ENCODE results near the gene SORBS1.
A peak's percentile ranks its signal among the peaks of the same experiment; 100 is the strongest.
"Not testable (repeated sequence)": the region's sequence is repeated elsewhere in the genome, so short reads cannot be mapped to it uniquely, and the experiment has no call there.

SORBS1 gene

DNA sequence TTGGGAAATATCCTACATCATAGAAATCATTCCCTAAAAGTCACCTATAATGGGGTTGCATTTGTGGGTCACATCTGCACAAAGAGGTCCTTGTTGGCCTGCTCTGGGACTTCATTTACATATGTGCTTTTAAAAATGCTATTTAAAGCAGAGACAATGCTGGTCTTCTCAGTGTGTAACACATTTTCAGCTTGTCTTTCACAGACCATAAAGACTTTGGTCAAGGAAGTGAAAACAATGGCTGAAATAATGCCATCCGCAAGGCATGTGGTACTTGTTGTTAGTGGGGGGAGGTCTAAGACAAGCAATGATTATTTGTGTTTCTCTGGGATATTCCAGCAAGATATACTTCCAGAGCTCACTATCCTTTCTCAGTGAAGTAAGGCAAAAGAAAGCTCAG is 185.8 kb downstream of the SORBS1 start:
- DNase-seq, result no peak

DNA sequence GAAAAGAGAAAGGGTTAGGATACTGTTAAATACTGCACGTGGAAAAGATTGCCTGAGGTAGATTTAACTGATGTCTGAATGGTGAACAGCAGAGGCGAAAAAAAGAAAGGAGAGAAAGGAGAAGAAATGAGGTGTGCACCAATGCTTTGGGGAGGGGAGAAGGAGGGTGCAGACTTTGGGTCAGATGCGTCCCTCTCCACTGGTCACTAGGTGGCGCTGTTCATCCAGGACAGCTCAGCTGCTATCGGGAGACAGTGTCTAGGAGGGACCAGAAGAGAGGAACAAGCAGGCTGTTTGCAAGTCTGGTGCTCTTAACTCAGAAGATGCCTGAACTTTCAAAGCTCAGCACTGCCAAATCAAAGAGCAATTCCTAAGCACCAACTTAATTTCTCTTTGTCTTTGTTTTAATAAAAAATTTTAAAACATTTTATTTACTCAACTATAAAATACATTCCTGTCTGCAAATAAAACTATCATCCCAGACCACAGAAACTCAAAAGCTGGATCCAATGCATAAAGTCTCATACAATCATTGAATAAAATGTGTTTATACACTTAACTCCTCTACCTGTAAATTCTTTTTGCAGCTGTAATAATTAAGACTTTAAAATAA is 186.5 kb downstream of the SORBS1 start:
- peak; percentile 13 to 33 for DNase-seq

DNA sequence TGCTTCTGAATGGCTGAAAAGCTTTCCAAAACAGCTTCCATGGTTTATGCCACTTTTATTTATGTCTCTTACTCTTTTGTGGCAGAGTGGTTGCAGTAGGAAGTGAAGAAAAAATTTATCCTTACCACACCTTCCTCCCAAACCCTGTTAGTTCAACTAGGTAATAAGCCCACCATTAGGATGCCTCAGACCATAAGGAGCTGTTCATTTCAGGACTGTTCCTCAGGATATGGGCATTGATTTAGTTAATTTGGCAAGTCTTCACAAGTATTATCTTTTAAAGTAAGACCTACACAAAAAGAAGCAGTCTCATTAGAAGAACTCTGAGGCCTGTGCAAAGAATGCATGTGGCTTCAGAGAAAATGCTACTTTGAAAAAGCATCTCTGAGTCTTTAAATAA is 187.5 kb downstream of the SORBS1 start:
- no peak for DNase-seq

DNA sequence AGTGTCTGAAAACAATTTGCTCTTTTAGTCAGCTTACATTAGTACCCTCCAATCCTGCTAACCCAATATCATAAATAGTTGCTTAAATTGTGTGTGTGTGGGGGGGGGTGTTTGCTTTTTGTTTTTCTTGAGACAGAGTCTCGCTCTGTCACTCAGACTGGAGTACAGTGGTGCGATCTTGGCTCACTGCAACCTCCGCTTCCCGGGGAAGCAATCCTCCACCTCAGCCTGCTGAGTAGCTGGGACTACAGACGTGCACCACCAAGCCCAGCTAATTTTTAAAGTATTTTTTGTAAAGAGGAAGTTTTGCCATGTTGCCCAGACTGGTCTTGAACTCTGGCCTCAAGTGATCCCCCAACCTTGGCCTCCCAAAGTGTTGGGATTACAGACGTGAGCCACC is 196.8 kb downstream of the SORBS1 start:
- no peak for DNase-seq

DNA sequence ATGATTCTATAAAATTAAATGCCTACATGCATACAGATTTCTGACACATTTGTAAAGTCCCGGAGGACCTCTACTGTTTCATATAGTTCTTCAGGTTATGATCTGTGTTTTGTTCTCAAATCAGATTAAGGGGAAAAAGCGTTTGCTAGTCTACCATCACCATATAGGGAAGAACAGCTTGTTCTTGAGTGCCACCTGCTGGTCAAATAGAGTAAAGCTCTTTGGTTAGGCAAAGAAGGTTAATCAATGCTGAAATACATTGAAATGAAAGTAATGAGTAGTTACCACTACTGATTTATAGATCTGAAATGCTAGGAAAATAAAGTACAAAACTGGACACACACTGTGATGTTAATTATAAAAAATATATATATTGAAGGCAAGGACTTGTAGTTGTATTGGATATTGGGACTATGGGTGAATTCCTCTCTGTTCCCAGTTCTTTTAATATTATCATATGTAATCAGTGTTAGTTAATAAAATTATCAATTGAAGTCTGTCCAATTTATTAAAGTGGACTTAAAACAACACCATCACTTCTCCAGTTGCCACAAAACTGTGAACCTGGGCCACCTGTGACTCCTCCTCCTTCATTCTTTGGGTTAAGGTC is 197.8 kb downstream of the SORBS1 start:
- DNase-seq, result no peak

DNA sequence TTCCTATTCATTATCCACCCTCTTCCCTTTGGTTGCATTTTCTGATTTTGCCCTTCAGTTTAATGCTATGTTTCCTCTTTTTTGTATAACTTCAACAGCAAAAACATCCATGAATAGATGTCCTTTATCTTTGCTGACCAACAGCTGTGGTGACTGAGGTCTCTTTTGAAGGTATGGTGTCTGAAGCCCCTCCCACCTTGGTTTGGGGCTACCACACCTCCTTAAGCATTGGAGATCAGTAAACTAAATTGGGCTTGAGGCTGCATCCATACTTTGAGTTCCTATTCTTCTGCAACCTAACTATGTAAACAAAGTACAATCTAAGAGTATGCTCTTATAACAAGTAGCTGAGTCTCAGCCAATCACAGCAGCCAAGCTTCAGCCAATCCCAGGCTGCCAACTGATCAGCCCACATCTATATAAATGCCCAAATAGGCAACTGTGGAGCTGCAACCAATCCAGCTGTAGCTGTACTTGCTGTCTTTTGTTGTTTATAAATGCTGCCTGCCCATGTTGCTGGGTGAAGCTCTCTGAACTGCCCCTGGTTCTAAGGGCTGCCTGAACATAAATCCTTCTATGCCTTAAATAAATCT is 201.0 kb downstream of the SORBS1 start:
- no peak for DNase-seq

DNA sequence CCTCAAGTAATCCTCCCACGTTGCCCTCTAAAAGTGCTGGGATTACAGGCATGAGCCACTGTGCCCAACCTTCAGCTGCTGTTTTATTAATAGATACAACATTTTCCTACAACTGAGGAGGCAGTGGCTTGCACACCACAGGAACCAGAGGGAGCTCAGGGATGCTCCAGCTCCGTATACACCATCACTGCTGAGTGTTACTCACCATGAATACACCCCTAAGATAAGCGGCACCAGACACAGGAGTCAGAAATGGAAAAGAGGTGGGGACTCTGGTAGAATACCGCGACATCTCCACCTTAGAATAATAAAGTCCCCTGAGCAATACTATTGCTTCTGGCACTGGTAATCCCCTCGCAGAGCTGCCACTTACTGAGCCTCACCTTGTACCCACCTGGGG is 201.7 kb downstream of the SORBS1 start:
- DNase-seq, result no peak

DNA sequence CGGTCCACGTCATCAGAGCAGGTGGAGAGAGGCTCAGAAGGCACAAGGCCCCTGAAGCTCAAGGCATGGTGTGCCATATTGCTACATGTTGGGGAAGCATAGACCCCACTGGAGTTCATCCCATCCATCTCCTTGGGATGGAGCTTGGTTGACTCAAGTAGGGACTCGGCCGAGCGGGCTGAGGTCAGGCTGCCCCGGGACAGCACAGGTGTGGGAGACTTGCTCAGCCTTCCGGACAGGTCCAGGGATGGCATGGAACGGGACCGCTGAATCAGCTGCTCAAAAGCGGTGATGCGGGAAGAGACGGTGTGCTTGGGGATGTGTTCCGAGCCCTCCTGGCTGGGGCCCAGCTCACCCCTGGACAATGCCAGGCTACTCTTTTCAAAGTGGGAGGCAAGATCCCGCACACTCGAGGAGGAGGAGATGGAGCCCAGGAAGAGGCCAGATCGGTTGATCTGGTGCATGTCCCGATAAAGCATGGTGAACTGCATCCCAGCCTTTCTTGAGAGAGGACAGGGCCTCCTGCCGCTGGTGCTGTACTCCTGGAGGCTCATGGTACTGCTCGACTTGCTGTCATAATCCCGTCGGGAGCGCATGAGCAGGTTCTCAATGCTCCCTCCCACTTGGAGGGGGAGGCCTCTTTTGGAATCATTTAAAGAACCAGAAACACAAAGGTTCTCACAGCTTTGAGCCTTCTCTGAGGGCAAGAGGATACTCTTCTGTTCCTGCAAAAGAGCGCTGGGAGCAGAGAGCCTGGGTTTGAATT is 204.8 kb downstream of the SORBS1 start:
- DNase-seq, result no peak

DNA sequence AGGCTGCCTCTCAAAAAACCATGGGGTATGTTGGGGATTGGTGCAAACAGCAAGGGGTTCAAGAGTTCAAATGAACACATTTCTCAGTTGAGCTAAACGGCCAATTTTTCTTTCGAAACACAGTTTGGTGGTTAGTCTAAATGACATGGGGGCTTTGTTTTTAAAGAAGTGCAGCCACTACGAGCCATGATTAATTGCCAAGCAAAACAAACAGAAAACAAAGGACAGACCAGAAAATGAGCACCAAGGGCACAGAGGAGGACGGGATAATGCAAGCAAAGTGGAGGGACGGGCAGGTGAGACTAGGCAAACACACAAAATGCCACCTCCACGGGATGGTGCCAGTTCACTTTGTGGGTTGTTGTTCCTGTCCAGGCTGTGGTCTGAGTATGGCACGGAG is 205.9 kb downstream of the SORBS1 start:
- DNase-seq, result no peak

DNA sequence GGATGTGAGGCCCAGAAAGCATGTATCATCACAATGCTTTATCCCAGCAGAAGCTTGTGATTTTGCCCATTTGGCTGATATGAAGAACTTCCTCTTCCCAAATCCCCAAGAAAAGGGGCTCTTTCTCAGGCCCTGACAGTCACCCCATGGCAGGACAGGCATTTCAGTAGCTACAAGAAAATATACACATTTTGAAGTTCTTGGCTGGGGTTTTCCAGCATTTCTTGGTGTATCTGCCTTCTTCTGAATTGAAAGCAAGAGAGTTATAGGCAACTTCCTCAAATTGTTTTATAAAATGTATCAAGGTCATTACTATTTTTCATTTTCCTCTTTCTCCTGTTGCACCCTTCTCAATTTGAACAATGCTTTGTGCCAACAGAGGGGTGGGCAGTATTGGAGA is 207.1 kb downstream of the SORBS1 start:
- no peak for DNase-seq

DNA sequence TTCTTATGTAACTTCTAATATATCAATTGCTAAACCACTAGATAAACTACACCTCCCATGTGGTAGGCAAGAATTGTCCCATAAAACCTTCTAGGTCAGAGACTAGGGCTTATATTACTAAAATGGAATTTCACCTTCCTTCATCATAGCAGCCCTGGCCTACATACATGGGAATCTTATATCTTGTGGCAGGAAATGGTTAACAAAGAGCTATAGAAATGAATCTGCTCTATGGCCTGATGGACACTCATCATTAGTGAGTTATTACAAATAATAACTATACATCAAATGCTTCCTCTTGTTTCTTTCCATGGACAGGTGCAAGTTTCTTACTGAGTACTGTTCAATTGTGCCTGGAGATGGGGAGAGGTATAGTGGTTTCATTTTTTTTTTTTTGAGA is 208.0 kb downstream of the SORBS1 start:
- no peak for DNase-seq

DNA sequence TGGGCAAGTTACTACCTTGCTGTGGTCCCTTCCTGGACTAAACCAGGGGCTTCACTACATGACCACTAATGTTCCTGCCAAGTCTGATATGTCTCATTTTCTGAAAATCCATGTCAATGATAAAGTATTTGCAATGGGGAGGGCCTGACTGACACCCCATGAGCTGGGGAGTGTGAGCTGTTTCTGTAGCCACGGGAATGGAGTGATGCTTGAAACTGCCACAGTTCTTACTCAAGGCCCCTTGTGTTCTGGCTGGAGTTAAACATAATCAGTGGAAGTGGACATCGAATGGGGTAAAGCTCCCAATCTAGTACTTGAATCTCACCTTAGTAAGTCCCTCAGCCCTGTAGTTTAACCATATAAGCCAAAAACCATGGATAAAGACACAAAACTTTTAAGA is 208.5 kb downstream of the SORBS1 start:
- DNase-seq, result no peak

DNA sequence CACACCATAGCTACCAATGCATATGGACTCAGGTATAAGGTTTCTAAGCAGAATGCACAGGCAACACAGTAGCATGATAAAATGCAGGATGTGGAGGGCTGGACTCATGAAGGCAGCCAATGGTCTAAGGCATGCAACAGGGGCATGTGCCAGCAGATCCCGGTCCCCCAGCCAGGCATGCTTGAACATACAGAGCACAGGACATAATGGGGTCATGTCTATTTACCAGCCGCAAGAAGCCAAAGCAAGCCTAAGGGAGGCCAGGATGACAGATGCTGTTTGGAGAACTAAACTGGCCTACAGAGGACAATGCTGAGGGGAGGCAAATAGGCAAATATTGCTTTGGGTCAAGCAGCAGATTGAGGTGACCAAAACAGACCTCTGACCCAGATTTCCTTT is 210.3 kb downstream of the SORBS1 start:
- DNase-seq, result no peak

DNA sequence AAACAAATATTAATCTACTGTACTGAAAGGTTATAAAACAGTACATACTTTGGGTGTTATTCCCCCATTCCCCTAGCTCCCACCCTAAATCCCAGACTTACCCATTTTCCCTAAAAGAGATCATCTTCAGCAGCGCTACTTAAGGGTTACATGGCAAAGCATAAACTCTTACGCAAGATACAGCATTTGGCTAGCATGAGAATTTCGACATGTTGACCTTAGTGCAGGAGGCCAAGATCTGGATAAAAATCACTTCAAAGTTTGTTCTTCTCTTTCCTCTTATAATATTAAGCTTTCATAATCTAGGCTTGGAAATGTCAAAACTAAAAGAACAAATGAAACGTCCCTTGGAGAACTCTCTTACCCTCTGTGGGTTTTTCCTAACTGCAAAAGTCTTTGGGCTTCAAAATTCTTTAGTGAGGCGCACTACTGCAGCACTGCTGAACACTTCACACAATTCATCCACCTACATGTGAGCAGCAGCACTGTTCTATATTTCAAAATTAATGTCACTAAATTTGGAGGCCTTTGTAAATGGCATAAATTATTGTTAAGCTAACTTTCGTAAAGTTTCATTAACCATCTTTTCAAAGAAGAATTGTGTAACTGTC is 210.8 kb downstream of the SORBS1 start:
- DNase-seq, result no peak

DNA sequence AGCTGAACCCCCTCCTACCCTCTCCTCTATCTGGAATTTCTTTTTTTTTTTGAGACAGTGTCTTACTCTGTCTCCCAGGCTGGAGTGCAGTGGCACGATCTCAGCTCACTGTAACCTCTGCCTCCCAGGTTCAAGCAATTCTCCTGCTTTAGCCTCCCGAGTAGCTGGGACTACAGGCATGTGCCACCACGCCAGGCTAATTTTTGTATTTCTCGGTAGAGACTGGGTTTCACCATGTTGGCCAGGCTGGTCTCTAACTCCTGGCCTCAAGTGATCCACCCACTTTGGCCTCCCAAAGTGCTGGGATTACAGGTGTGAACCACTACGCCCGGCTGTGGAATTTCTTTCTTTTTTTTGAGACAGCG is 213.8 kb downstream of the SORBS1 start:
- DNase-seq, result not testable (repeated sequence)

DNA sequence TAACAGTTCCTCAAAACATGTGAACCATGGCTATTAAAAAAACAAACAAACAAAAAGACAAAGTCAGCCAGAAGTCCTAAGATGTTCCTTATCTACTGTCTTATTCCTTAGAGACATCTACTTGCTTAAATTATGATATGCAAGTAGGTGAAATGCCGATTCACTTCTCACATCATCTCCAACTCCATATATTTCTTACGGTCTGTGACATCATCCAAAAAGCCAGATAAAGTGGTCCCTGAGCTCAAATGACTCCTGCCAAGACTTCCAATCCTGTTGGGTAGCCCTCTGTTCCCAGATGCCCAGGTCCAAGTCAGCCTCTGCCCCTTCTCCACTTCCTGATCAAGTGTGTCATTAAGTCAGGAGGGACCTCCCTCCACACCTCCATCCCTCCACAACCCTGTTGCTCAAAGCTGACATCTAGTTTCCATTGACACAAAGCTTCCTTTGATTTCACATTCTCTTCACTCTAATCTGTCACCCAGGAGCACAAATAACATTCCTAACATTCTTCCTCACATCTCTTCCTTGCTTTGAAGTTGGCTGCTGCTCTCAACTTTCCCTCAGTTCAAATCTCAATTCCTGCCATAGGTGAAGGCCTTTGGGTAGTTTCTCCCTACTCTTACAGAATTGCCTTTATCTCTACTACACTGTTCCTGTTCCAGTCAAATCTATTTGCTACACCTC is 214.3 kb downstream of the SORBS1 start:
- no peak for DNase-seq

DNA sequence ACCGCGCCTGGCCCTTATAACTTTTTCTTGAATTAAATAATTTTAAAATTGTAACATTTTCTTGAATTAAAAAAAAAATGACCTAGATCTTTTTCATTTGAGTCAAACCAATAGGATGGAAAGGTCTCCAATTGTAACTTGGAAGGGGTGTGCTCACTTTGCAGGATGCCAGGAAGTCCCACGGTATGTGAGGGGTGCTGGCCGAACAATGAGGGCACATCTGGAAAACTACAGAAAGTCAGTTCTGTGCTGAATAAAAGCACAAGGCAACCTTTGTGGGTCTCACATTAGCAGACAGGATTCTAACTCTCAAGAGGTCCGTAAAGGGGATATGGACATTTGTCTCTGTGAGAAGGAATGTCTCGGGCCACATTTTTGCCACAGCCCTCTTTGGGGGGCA is 217.6 kb downstream of the SORBS1 start:
- DNase-seq, result no peak

DNA sequence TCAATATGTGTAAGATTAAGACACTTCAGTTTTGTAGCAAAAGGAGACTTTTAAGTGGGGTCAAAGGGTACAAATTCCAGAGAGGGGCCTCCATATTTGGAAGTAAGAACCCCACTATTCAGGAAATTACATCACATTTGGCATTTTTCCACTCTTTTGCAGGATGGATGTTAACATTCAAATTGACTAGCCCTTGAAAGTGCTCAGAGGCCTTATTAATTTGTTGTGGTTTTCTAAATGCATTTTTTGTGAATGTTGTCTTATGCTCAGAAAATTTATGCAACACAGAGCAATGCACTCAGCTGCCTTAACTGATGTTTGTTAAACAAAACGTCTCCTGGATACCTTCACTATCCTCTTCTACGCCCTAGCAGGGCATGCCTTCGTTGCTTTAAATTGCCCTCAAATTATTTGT is 219.4 kb downstream of the SORBS1 start:
- DNase-seq, result no peak

DNA sequence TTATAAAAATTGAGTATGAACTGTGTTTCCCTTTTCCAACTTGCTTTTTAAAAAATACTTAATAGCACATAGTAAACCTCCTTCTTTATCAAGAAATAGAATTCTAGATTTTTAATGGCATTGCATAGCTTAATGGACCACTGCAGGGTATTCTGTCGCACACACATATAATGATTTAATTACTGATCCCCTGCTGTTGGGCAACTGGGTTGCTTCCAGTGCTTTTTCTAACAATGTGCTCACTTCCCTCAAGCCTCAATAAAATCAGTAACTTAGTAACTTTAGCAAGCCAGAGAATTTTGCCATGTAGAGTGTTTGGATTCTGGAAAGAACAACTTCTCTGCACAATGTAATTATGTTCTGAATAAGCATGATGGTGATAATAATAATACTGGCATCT is 221.3 kb downstream of the SORBS1 start:
- DNase-seq, result no peak

DNA sequence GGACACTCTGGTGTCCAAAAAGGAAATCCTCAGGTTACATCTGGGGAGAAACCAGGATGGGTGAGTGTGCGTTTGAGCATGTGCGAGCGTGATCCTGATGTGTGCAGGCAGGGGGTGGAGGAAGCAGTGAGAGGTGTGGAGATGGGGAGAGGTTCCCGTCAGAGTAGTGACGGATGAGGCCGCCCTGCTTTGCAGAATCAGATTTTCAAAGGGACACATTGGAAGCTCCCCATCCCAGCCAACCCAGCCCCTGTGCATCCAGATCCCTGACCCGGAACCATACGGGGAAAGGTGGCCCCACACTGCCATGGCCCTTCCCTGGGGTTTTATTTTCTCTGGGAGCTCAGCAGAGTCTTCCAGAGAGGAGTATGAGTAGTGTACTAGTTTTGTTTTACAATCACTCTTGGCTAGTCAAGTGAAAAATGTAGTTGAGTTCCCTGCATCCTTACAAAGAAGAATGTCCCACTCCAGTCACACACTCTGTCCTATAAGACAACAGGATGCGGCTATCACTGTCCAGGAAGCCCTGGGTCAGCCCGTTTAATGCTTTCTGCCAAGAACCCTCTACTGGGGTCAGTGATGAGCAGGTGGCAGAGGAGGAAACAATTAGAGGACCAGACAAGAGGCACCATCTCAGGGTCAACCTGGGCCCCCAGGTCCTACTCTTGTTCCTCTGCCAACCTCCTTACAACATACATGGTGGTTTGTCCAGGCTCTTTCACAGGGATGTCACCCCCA is 223.6 kb downstream of the SORBS1 start:
- DNase-seq, result no peak

DNA sequence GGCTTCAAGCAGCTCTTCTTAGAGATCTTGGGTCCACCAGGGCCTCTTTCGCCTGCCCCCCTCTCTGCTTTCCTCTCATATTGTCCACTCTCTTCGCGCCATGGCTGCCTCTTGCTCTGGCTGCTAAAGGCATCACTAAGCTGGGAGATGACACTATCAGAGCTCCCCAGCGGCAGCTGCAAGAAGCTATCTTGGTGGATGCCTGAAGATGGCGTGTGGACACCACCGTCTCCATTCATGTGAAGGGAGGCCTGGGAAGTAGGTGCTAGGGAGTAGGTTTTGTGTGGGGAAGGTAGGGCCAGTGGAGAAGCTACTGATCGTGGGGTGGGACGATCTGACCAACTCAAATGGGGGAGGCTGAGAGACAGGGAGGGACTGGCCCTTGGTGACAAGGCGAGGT is 224.5 kb downstream of the SORBS1 start:
- no peak for DNase-seq

DNA sequence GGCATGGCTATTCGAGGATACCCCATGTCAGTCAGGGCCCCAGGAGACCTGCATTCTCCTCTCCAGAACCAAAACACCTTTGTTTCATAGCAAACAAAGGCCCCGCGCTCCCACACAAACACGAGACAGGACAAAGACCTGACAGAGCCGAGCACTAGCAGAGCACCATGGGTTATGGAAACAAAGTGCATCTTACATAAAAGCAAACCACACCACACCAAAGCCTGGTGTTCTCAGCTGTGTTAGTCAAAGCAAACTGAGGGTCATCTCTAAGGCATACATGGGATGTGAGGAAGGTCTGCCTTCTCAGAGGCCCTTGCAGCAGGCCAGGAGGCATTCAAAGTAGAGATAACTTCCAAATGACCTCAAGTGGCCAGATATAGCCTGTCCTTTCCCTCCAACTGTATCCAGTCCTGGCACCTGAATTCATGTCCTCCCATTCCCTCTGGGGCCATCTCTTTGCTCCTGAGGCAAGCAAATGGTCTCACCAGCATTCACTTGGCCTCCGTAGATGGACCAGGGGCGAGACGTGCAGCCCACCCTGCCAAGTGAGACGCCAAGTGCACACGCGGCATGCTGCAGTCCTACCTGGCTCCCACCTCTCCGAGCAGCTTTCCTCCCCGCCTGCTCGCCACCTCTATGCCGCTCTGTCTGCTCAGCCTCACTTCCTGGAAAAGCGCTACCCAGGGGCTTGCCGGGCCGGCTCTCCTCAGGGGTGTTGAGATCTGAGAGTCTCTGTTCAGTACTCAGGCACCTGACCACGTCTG is 225.1 kb downstream of the SORBS1 start:
- no peak for DNase-seq
